GM06990 (cell line): ENCODE data around the gene GPR108.

Experiments used
- DNase-seq: peaks from one replicate; pipeline ENCODE4 v3.0.0-alpha.2; 2011; ENCODE audit not compliant: insufficient read length; ENCODE audit errors: extremely low read depth
- H3K27me3 ChIP-seq: replicated peaks from 2 replicates; pipeline ENCODE4 v1.6.0; 2011; ENCODE audit warnings: low read length; ENCODE audit not compliant: control insufficient read depth, insufficient read depth
- H3K36me3 ChIP-seq: 2 replicates; pipeline ENCODE4 v1.5.1; 2011; ENCODE audit warnings: low read length; ENCODE audit not compliant: control insufficient read depth, insufficient read depth
- H3K4me3 ChIP-seq: replicated peaks from 2 replicates; pipeline ENCODE4 v1.5.1; 2011; ENCODE audit warnings: low read depth, mild to moderate bottlenecking, control low read depth, low read length
- TF ChIP-seq, protein P1 (sequence below): IDR thresholded peaks from 2 replicates; pipeline ENCODE4 v1.5.1; 2011; ENCODE audit warnings: low read length, control low read depth, mild to moderate bottlenecking, inconsistent platforms; ENCODE audit not compliant: insufficient read depth, poor library complexity, severe bottlenecking

GPR108 gene

GRCh38 chr19:6712692-6713670, 24.4 kb downstream of the GPR108 start:
- H3K36me3 ChIP-seq: no peaks in the 10 kb centered on the region
- TF ChIP-seq, protein P1, sequence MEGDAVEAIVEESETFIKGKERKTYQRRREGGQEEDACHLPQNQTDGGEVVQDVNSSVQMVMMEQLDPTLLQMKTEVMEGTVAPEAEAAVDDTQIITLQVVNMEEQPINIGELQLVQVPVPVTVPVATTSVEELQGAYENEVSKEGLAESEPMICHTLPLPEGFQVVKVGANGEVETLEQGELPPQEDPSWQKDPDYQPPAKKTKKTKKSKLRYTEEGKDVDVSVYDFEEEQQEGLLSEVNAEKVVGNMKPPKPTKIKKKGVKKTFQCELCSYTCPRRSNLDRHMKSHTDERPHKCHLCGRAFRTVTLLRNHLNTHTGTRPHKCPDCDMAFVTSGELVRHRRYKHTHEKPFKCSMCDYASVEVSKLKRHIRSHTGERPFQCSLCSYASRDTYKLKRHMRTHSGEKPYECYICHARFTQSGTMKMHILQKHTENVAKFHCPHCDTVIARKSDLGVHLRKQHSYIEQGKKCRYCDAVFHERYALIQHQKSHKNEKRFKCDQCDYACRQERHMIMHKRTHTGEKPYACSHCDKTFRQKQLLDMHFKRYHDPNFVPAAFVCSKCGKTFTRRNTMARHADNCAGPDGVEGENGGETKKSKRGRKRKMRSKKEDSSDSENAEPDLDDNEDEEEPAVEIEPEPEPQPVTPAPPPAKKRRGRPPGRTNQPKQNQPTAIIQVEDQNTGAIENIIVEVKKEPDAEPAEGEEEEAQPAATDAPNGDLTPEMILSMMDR: no peak
- no peak for DNase-seq
- peaks cover 1% of the 10 kb centered on the region for H3K27me3 ChIP-seq
- H3K4me3 ChIP-seq: no peak overlapping the region

DNA sequence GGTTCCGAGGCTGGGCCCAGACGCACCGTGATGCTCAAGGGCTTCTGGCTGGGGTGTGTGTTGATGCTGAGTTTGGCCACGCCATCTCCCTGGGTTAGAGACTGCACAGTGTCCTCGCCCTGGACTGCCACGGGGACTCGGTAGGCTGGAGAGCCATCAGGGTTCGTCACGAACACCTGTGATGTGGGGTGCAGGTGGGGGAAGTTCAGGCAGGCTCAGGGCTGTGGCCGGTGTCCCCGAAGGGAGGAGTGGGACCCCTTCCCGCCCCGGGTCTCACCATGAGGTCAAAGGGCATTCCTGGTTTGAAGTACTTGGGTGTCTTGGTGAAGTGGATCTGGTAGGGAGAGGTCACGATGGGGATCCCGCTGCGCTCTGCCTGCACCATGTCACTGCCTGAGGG, 25.1 kb downstream of the GPR108 start:
- TF ChIP-seq, protein P1: no peak
- peaks cover 1% of the 10 kb centered on the region for H3K27me3 ChIP-seq

GRCh38 chr19:6711605-6712004, 25.8 kb downstream of the GPR108 start:
- H3K4me3 ChIP-seq: no peak overlapping the region
- no peak for DNase-seq
- H3K36me3 ChIP-seq: no peaks in the 10 kb centered on the region
- TF ChIP-seq, protein P1: no peak
- peaks cover 1% of the 10 kb centered on the region for H3K27me3 ChIP-seq

More for the DNA sequence above, 25.1 kb downstream of the GPR108 start:
- Histone ChIP-seq H3K36me3 (no peaks in the 10 kb centered on the region), H3K4me3 (no peak overlapping the region)
- DNase-seq: no peak

DNA sequence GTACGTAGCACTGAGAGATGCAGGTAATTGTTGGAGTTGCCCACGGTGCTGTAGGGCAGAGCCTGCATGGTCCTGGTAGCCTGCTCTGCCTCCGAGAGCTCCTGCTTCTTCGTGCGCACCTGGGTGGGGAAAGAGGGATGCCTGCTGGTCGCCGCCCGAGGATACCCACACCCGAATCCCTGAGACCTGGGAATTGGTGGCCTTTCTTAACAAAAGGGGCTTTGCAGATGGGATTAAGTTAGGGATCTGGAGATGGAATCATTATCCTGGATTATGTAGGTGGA, 26.4 kb downstream of the GPR108 start:
- H3K4me3 ChIP-seq: no peak overlapping the region
- no peaks in the 10 kb centered on the region for H3K36me3 ChIP-seq
- TF ChIP-seq, protein P1: no peak
- H3K27me3 ChIP-seq: peaks cover 1% of the 10 kb centered on the region
- DNase-seq: no peak

- TF ChIP-seq, protein P1: peak; percentile 30
- Histone ChIP-seq H3K4me3 (no peak overlapping the region), H3K36me3 (no peaks in the 10 kb centered on the region), H3K27me3 (peaks cover 1% of the 10 kb centered on the region)
- DNase-seq: no peak
These were observed 26.9 kb downstream of the GPR108 start for GRCh38 chr19:6710273-6711077.
